DOHH2 (cell line): ENCODE results near the gene ENTPD2.

ENCODE experiments used
- H3F3A ChIP-seq: fragments of 200-600 bp; sonication (generic), shearing (Covaris generic); 2 replicates; pipeline ENCODE4 v1.6.0; 2016; ENCODE audit warnings: antibody characterized with exemption, mild to moderate bottlenecking; ENCODE audit not compliant: control insufficient read depth, insufficient read depth
- H3K27ac ChIP-seq: fragments of 200-600 bp; sonication (generic); 2 replicates; pipeline ENCODE4 v1.5.1; 2014; ENCODE audit warnings: low read depth, mild to moderate bottlenecking, low read length, moderate library complexity
- H3K27me3 ChIP-seq: fragments of 200-600 bp; sonication (generic); 2 replicates; pipeline ENCODE4 v1.6.1; 2014; ENCODE audit warnings: mild to moderate bottlenecking, low read length, mixed read lengths; ENCODE audit not compliant: control insufficient read depth
- H3K36me3 ChIP-seq: fragments of 200-600 bp; sonication (generic); 2 replicates; pipeline ENCODE4 v1.6.1; 2014; ENCODE audit warnings: mild to moderate bottlenecking, low read length, moderate library complexity, mixed read lengths; ENCODE audit not compliant: control insufficient read depth
- H3K4me1 ChIP-seq: fragments of 200-600 bp; sonication (generic); 2 replicates; pipeline ENCODE4 v1.6.1; 2014; ENCODE audit warnings: mild to moderate bottlenecking, low read length, mixed read lengths; ENCODE audit not compliant: control insufficient read depth
- H3K4me2 ChIP-seq: fragments of 200-600 bp; sonication (generic); 2 replicates; pipeline ENCODE4 v1.6.0; 2014; ENCODE audit warnings: mild to moderate bottlenecking, low read length, moderate library complexity
- H3K4me3 ChIP-seq: fragments of 200-600 bp; sonication (generic); 2 replicates; pipeline ENCODE4 v1.5.1; 2014; ENCODE audit warnings: mild to moderate bottlenecking, low read length, mixed read lengths
- H3K79me2 ChIP-seq: fragments of 200-600 bp; sonication (generic); 2 replicates; pipeline ENCODE4 v1.6.1; 2014; ENCODE audit warnings: mild to moderate bottlenecking, low read length, mixed read lengths; ENCODE audit not compliant: control insufficient read depth
- H3K9me2 ChIP-seq: fragments of 200-600 bp; sonication (generic); replicated peaks from 2 replicates; pipeline ENCODE4 v1.6.1; 2014; ENCODE audit warnings: mild to moderate bottlenecking, low read length, mixed read lengths; ENCODE audit not compliant: control insufficient read depth
- H3K9me3 ChIP-seq: fragments of 200-600 bp; sonication (generic); 2 replicates; pipeline ENCODE4 v1.6.1; 2014; ENCODE audit warnings: antibody characterized with exemption, low read length, mixed read lengths; ENCODE audit not compliant: control insufficient read depth, insufficient read depth
- H4K20me1 ChIP-seq: fragments of 200-600 bp; sonication (generic); 2 replicates; pipeline ENCODE4 v1.6.0; 2014; ENCODE audit warnings: low read depth, mild to moderate bottlenecking, antibody characterized with exemption, low read length, moderate library complexity; ENCODE audit not compliant: control insufficient read depth, insufficient read depth
- EZH2phosphoT487 ChIP-seq: fragments of 200-600 bp; sonication (generic); IDR thresholded peaks from 2 replicates; pipeline ENCODE4 v1.6.1; 2017; ENCODE audit warnings: borderline replicate concordance, mild to moderate bottlenecking, antibody characterized with exemption, low read length, moderate library complexity, mixed read lengths
- TF ChIP-seq, protein P1 (sequence below): fragments of 200-600 bp; sonication (generic); IDR thresholded peaks from one replicate; pipeline ENCODE4 v1.5.1; 2014; ENCODE audit warnings: antibody characterized with exemption, mild to moderate bottlenecking, low read depth, low read length; ENCODE audit not compliant: poor library complexity, severe bottlenecking

ENTPD2 gene

DNA sequence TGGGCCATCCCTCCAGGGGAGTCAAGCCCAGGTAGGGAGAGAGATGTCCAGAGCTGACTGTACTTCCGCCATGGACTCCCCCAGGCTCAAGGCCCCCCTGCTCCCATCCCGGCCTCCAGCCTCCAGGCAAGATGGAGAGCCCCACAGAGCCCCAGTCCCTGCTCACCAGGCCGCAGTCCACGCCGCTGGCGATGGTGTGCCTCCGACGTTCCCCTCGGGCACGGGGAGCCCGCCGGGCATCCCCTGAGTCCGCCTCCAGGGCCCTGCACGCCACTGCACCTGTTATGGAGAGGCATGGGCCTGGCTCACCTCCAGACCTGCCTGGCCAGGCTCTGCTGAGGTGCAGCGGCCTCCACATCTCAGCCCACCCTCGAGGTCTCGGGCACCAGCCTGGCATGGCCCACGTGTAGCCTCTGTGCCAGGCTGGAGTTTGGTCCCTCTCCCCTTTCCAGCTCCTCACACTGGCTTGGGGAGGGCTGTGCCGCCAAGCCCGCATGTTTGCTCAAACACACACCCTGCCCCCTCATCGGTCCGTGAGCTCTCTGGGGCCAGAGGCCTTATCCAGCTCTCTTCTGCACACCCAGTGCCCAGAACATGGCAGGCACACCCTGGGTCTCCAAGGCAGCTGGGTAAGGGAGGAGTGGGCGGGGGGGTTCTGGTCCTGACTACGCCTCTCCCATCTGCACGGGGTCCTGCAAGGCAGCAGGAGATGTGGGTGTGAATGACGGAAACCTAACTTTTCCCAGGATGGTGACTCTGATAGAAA, 12.4 kb upstream of the ENTPD2 start:
- H3K79me2 ChIP-seq: peaks cover 42% of the 10 kb centered on the region
- no peaks in the 10 kb centered on the region for H3K9me3 ChIP-seq
- H3K36me3 ChIP-seq: peaks cover 31% of the 10 kb centered on the region
- no peaks in the 10 kb centered on the region for H3K9me2 ChIP-seq
- H3K27me3 ChIP-seq: no peaks in the 10 kb centered on the region
- peaks cover 13% of the 10 kb centered on the region for H4K20me1 ChIP-seq
- H3K4me3 ChIP-seq: no peak overlapping the region
- H3K4me1 ChIP-seq: peaks cover 30% of the 10 kb centered on the region
- H3F3A ChIP-seq: peaks cover 9% of the 10 kb centered on the region
- TF ChIP-seq, protein P1, sequence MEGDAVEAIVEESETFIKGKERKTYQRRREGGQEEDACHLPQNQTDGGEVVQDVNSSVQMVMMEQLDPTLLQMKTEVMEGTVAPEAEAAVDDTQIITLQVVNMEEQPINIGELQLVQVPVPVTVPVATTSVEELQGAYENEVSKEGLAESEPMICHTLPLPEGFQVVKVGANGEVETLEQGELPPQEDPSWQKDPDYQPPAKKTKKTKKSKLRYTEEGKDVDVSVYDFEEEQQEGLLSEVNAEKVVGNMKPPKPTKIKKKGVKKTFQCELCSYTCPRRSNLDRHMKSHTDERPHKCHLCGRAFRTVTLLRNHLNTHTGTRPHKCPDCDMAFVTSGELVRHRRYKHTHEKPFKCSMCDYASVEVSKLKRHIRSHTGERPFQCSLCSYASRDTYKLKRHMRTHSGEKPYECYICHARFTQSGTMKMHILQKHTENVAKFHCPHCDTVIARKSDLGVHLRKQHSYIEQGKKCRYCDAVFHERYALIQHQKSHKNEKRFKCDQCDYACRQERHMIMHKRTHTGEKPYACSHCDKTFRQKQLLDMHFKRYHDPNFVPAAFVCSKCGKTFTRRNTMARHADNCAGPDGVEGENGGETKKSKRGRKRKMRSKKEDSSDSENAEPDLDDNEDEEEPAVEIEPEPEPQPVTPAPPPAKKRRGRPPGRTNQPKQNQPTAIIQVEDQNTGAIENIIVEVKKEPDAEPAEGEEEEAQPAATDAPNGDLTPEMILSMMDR: no peak
- no peak for TF ChIP-seq EZH2phosphoT487
- H3K27ac ChIP-seq: no peak overlapping the region
- H3K4me2 ChIP-seq: no peak overlapping the region

DNA sequence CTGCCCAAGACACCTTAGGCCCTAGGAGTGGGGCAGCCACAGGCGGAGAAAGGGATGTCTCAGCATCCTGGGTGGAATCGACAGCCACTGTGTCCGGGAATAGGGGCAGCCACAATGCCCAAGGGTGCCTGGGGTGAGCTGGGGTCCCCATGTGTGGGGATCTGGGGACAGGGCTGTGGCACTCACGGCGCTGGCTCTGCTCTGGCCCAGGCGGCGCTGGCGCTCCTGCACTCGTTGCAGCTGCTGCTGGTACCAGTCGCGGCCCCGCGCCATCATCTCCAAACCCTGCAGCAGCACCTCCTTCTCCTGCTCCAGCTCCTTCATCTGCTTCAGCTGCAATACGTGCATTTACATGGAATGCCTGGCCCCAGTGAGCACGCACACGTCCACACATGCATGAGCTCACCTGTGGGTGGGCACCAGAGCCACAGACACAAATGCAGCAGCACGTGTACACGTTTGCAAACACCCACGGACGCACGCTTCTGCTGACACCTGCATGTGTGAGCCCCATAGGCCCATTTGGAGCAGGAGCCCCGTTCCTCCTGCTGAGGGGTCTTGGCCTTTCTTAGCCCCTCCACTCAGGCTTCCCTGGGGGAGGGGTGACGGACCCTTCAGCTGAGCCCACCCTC, 11.6 kb upstream of the ENTPD2 start:
- Histone ChIP-seq H3K4me2 (no peak overlapping the region), H3K27ac (no peak overlapping the region), H3K27me3 (no peaks in the 10 kb centered on the region), H3F3A (peaks cover 12% of the 10 kb centered on the region), H3K36me3 (peaks cover 31% of the 10 kb centered on the region), H3K4me1 (peaks cover 25% of the 10 kb centered on the region), H3K79me2 (peaks cover 42% of the 10 kb centered on the region), H3K9me3 (no peaks in the 10 kb centered on the region), H3K4me3 (no peak overlapping the region), H4K20me1 (peaks cover 13% of the 10 kb centered on the region), H3K9me2 (no peaks in the 10 kb centered on the region)
- TF ChIP-seq, protein P1: no peak
- TF ChIP-seq EZH2phosphoT487: no peak

DNA sequence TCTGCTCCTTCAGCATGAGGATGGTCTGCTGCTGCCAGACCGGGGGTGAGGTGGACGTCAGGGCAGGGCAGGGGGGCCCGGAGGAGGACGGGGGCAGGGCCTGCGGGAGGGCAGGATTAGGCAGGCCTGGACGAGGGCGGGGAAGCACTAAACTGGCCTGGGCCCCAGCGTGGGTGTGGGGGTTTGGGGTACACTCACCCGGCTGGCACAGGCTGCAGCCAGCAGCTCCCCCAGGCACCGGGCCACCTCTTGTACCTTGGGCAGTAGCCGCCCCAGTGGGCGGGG, 11.0 kb upstream of the ENTPD2 start:
- TF ChIP-seq, protein P1: no peak
- no peak for TF ChIP-seq EZH2phosphoT487
- Histone ChIP-seq H3K4me3 (no peak overlapping the region), H3F3A (peaks cover 12% of the 10 kb centered on the region), H3K9me3 (no peaks in the 10 kb centered on the region), H3K27me3 (no peaks in the 10 kb centered on the region), H3K4me1 (peaks cover 25% of the 10 kb centered on the region), H3K36me3 (peaks cover 31% of the 10 kb centered on the region), H3K4me2 (no peak overlapping the region), H3K9me2 (no peaks in the 10 kb centered on the region), H4K20me1 (peaks cover 13% of the 10 kb centered on the region), H3K79me2 (peaks cover 38% of the 10 kb centered on the region), H3K27ac (no peak overlapping the region)
